Measurements from ENCODE around the gene GOPC. TPM values are rescaled to one million over a fixed set of nuclear protein-coding genes. Genes with fewer than 3 reads are reported as not detected.

Gene GOPC
- total and polyA plus RNA-seq, 3 experiments from 2014 or later, result 15.5 to 22.0 (median 21.2) TPM

DNA sequence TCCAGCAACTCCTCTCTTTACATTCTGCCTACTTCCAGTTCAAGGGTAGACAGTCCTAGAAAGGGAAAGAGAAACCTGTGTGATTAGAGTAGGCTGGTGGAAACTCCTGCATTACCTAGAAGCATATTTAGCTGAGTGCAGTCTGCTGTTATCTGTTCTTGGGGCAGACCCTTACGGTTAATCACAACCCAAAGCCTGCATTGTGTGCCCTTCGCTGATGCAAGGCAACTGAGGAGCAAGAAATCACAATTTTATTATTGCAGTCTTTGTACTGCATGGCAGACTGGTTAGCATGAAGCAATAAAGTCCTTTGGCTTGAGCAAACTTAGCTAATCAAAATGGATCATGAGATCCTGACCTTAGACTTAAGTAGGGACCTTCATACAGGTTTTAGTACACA, 1.5 kb upstream of the GOPC start:
- peaks cover 0 to 15% (median 0%) of the 10 kb centered on the region in 3 donors for H3K36me3 Mint-ChIP-seq
- ChIA-PET POLR2A (interaction anchor here (1.0 kb wide), 1 partner anchor 154 kb away, joined by 6 read pairs; no protein-coding TSS in a partner anchor), CTCF (interaction anchor here (1.2 to 5.0 kb wide), 5 partner anchors 48 to 253 kb away, joined by 4 to 48 read pairs (median 7); no protein-coding TSS in a partner anchor)
- no peak overlapping the region for H3K27ac ChIP-seq (ENCODE audit: low read depth, low read length)
- H3K27me3 Mint-ChIP-seq, result peaks cover 0 to 18% of the 10 kb centered on the region in 2 donors
- H3K4me3 Mint-ChIP-seq, result peak overlapping the region in 2 of 7 donors; percentile 26 to 43
- peaks cover 25% of the 10 kb centered on the region for H3K4me1 ChIP-seq (ENCODE audit: insufficient read depth, low read length)
- no peaks in the 10 kb centered on the region for H3K9me3 ChIP-seq (ENCODE audit: low read length)
- no peak overlapping the region for H3K4me3 ChIP-seq (ENCODE audit: low read length)
- H3K9me3 Mint-ChIP-seq, result no peaks in the 10 kb centered on the region
- DNase-seq, result no peak
- no peak overlapping the region for H3K27ac Mint-ChIP-seq
- H3K4me1 Mint-ChIP-seq, result peaks cover 34 to 42% (median 41%) of the 10 kb centered on the region in 3 donors
- H3K36me3 ChIP-seq (ENCODE audit: insufficient read depth, low read length), result no peaks in the 10 kb centered on the region
- H3K27me3 ChIP-seq (ENCODE audit: insufficient read depth, low read length, poor library complexity, severe bottlenecking), result no peaks in the 10 kb centered on the region

DNA sequence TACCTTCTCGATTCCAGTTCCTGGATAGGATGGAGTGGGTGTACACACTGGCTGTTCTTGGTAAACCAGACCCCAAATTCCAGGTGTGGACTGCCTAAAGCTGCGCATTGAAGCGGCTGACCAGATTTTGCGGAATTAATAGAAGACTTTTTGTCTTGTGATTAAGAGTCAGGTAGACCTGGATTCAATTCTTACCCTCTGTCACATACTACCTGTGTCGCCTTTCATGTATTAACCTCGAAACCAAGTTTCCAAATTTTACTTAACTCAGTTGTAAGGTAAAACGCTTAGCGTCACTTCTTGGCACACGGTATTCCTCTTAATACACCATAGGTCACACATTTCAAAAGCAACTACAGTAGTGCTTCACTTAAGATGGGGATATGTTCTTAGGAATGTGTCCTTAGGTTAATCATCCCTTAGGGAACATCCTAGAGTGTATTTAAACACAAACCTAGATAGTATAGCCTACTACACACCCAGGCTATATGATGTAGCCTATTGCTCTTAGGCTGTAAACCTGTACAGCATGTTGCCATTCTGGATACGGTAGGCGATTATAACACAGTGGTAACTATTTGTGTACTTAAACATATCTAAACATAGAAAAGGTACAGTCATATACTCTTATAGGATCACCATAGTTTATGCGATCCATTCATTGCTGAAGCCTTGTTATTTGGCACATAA, 733 bp upstream of the GOPC start:
- Histone ChIP-seq H3K4me3 (ENCODE audit: low read length) (peak overlapping the region; percentile 88), H3K27ac (ENCODE audit: low read depth, low read length) (peak overlapping the region; percentile 79), H3K27me3 (ENCODE audit: insufficient read depth, low read length, poor library complexity, severe bottlenecking) (no peaks in the 10 kb centered on the region), H3K4me1 (ENCODE audit: insufficient read depth, low read length) (peaks cover 30% of the 10 kb centered on the region), H3K36me3 (ENCODE audit: insufficient read depth, low read length) (no peaks in the 10 kb centered on the region), H3K9me3 (ENCODE audit: low read length) (no peaks in the 10 kb centered on the region)
- ChIA-PET CTCF (interaction anchor here (0.6 to 5.0 kb wide), 7 partner anchors 16 to 159 kb away, joined by 3 to 48 read pairs (median 7); no protein-coding TSS in a partner anchor), POLR2A (interaction anchor here (0.5 to 1.6 kb wide), 9 partner anchors 52 to 1560 kb away, joined by 3 to 10 read pairs (median 4); no protein-coding TSS in a partner anchor)
- Mint-ChIP-seq H3K9me3 (no peaks in the 10 kb centered on the region), H3K27ac (peak overlapping the region; percentile 89 to 99 (median 98)), H3K4me3 (peak overlapping the region; percentile 96 to 100 (median 99)), H3K27me3 (peaks cover 0 to 14% of the 10 kb centered on the region in 2 donors), H3K4me1 (peaks cover 41 to 49% (median 48%) of the 10 kb centered on the region in 3 donors), H3K36me3 (peaks cover 3 to 21% (median 7%) of the 10 kb centered on the region in 3 donors)
- no peak for DNase-seq

DNA sequence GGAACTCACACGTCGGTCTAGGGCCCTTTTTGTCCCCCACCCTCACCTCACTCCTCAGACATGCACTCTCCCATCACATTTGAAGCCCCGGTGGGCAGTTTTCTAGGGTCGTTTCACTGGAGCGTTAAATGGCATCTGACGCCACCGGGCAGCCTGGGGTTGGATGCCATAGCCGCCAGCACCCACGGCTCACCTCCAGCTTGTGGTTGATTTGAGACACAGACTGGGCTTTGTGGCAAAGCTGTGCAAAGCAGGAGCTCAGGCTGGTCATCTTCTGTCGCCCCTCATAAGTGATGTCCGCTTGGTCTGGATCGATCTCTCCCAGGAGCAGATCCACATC, 530 bp downstream of the GOPC start:
- CTCF ChIA-PET, result interaction anchor here (1.0 to 2.1 kb wide), 3 partner anchors 15 to 152 kb away, joined by 3 to 9 read pairs (median 8); no protein-coding TSS in a partner anchor
- peaks cover 30% of the 10 kb centered on the region for H3K4me1 ChIP-seq (ENCODE audit: insufficient read depth, low read length)
- no peak for DNase-seq

DNA sequence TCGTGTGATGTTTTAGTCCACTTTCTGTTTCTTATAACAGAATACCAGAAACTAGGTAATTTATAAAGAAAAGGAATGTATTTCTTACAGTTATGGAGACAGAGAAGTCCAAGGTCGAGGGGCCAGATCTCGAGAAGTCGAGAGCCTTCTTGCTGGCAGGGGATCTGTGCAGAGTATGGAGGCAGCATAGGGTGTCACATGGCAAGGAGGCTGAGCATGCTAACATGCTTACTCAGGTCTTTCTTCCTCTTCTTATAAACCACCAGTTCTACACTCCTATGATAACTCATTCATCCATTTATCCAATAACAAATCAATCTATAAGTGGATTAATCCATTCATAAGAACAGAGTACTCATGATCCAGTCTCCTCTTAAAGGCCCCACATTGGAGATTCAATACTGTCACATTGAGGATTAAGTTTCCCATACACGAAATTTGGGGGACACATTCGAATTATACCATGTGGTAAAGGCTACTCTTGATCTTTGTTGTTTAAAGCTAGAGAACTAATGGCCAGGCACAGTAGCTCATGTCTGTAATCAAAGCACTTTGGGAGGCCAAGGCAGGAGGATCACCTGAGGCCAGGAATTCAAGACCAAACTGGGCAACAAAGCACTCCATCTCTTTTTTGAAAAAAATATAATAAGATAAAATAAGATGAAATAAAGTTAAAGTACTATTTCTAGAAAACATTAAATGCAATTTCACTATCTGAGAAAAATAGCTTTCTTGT, 2.1 kb downstream of the GOPC start:
- CTCF ChIA-PET, result no interaction called here
- POLR2A ChIA-PET, result no interaction called here
- peaks cover 30% of the 10 kb centered on the region for H3K4me1 ChIP-seq (ENCODE audit: insufficient read depth, low read length)

More for the DNA sequence above, 530 bp downstream of the GOPC start:
- H3K27ac ChIP-seq (ENCODE audit: low read depth, low read length), result peak overlapping the region; percentile 79
- peaks cover 0 to 6% of the 10 kb centered on the region in 2 donors for H3K27me3 Mint-ChIP-seq
- H3K4me1 Mint-ChIP-seq, result peaks cover 45 to 55% (median 53%) of the 10 kb centered on the region in 3 donors
- H3K9me3 Mint-ChIP-seq, result no peaks in the 10 kb centered on the region
- H3K4me3 Mint-ChIP-seq, result peak overlapping the region; percentile 96 to 100 (median 99)
- H3K4me3 ChIP-seq (ENCODE audit: low read length), result peak overlapping the region; percentile 92
- H3K27me3 ChIP-seq (ENCODE audit: insufficient read depth, low read length, poor library complexity, severe bottlenecking), result no peaks in the 10 kb centered on the region
- H3K36me3 Mint-ChIP-seq, result peaks cover 9 to 32% (median 12%) of the 10 kb centered on the region in 3 donors
- POLR2A ChIA-PET, result interaction anchor here (0.6 to 1.6 kb wide), 5 partner anchors 51 to 1741 kb away, joined by 3 to 5 read pairs (median 3); no protein-coding TSS in a partner anchor
- H3K9me3 ChIP-seq (ENCODE audit: low read length), result no peaks in the 10 kb centered on the region
- peak overlapping the region in 7 of 8 donors; percentile 89 to 99 (median 97) for H3K27ac Mint-ChIP-seq
- no peaks in the 10 kb centered on the region for H3K36me3 ChIP-seq (ENCODE audit: insufficient read depth, low read length)

DNA sequence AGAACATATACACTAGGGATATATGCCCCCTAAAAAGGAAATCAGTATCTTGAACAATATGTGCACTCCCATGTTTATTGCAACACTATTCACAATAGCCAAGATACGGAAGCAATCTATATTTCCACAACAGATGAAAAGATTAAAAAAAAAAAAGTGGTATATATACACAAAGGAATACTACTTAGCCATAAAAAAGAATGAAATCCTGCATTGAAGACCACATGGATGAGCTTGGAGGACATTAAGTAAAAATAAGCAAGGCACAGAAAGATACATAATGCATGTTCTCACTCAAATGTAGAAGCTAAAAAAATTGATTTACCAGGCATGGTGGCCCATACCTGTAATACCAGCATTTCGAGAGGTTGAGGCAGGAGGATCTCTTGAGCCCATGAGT, 4.6 kb downstream of the GOPC start:
- CTCF ChIA-PET, result interaction anchor here (1.2 kb wide), 1 partner anchor 14 kb away, joined by 3 read pairs; no protein-coding TSS in a partner anchor
- POLR2A ChIA-PET, result interaction anchor here (0.6 kb wide), 1 partner anchor 1029 kb away, joined by 9 read pairs; no protein-coding TSS in a partner anchor
- H3K36me3 Mint-ChIP-seq, result peaks cover 9 to 41% (median 18%) of the 10 kb centered on the region in 3 donors

More for the DNA sequence above, 2.1 kb downstream of the GOPC start:
- Histone ChIP-seq H3K4me3 (ENCODE audit: low read length) (no peak overlapping the region), H3K27me3 (ENCODE audit: insufficient read depth, low read length, poor library complexity, severe bottlenecking) (no peaks in the 10 kb centered on the region), H3K27ac (ENCODE audit: low read depth, low read length) (no peak overlapping the region), H3K9me3 (ENCODE audit: low read length) (no peaks in the 10 kb centered on the region), H3K36me3 (ENCODE audit: insufficient read depth, low read length) (no peaks in the 10 kb centered on the region)
- Mint-ChIP-seq H3K4me3 (peak overlapping the region; percentile 63 to 100 (median 97)), H3K4me1 (peaks cover 50 to 53% (median 51%) of the 10 kb centered on the region in 3 donors), H3K27me3 (no peaks in the 10 kb centered on the region), H3K9me3 (no peaks in the 10 kb centered on the region), H3K36me3 (peaks cover 9 to 41% (median 18%) of the 10 kb centered on the region in 3 donors), H3K27ac (peak overlapping the region in 5 of 8 donors; percentile 3 to 74 (median 54))
- no peak for DNase-seq

DNA sequence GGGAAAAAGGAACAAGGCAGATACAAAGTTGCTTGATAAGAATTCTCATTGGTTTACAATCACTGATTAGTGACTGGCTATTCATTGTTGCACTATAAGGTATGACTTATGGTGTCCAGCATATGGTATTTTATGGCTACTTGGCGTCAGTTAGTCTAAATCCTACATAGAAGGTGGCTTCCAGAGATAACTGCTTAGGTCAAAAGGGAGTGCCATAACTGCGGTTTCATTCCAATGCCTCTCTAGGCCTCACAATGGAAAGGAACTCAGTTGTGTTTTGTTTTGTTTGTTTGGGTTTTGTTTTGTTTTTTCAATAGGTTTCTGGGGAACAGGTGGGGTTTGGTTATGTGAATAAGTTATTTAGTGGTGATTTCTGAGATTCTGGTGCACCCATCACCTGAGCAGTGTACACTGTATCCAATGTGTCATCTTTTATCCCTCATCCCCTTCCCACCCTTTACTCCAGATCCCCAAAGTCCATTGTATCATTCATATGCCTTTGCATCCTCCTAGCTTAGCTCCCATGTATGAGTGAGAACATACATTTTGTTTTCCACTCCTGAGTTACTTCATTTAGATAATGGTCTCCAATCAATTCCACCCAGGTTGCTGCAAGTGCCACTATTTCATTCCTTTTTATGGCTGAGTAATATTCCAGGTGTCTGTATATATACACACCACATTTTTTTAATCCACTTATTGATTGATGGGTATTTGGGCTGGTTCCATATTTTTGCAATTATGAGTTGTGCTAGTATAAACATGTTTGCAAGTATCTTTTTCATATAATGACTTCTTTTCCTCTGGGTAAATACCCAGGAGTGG, 7.0 kb downstream of the GOPC start:
- no peak for DNase-seq
- Histone ChIP-seq H3K4me3 (ENCODE audit: low read length) (no peak overlapping the region), H3K36me3 (ENCODE audit: insufficient read depth, low read length) (no peaks in the 10 kb centered on the region), H3K4me1 (ENCODE audit: insufficient read depth, low read length) (peaks cover 21% of the 10 kb centered on the region), H3K9me3 (ENCODE audit: low read length) (no peaks in the 10 kb centered on the region), H3K27ac (ENCODE audit: low read depth, low read length) (no peak overlapping the region), H3K27me3 (ENCODE audit: insufficient read depth, low read length, poor library complexity, severe bottlenecking) (no peaks in the 10 kb centered on the region)
- Mint-ChIP-seq H3K4me1 (peaks cover 33 to 41% (median 35%) of the 10 kb centered on the region in 3 donors), H3K27me3 (no peaks in the 10 kb centered on the region), H3K36me3 (peaks cover 9 to 36% (median 18%) of the 10 kb centered on the region in 3 donors), H3K27ac (no peak overlapping the region), H3K9me3 (no peaks in the 10 kb centered on the region), H3K4me3 (no peak overlapping the region)
- ChIA-PET POLR2A (no interaction called here), CTCF (interaction anchor here (1.0 kb wide), 1 partner anchor 11 kb away, joined by 3 read pairs; no protein-coding TSS in a partner anchor)

More for the DNA sequence above, 4.6 kb downstream of the GOPC start:
- Histone ChIP-seq H3K9me3 (ENCODE audit: low read length) (no peaks in the 10 kb centered on the region), H3K4me3 (ENCODE audit: low read length) (no peak overlapping the region), H3K36me3 (ENCODE audit: insufficient read depth, low read length) (no peaks in the 10 kb centered on the region), H3K27ac (ENCODE audit: low read depth, low read length) (no peak overlapping the region), H3K27me3 (ENCODE audit: insufficient read depth, low read length, poor library complexity, severe bottlenecking) (no peaks in the 10 kb centered on the region), H3K4me1 (ENCODE audit: insufficient read depth, low read length) (peaks cover 28% of the 10 kb centered on the region)
- Mint-ChIP-seq H3K27ac (peak overlapping the region in 1 of 8 donors; percentile 16), H3K4me1 (peaks cover 44 to 47% (median 44%) of the 10 kb centered on the region in 3 donors), H3K27me3 (no peaks in the 10 kb centered on the region), H3K4me3 (peak overlapping the region in 1 of 7 donors; percentile 25), H3K9me3 (no peaks in the 10 kb centered on the region)
- DNase-seq, result no peak

DNA sequence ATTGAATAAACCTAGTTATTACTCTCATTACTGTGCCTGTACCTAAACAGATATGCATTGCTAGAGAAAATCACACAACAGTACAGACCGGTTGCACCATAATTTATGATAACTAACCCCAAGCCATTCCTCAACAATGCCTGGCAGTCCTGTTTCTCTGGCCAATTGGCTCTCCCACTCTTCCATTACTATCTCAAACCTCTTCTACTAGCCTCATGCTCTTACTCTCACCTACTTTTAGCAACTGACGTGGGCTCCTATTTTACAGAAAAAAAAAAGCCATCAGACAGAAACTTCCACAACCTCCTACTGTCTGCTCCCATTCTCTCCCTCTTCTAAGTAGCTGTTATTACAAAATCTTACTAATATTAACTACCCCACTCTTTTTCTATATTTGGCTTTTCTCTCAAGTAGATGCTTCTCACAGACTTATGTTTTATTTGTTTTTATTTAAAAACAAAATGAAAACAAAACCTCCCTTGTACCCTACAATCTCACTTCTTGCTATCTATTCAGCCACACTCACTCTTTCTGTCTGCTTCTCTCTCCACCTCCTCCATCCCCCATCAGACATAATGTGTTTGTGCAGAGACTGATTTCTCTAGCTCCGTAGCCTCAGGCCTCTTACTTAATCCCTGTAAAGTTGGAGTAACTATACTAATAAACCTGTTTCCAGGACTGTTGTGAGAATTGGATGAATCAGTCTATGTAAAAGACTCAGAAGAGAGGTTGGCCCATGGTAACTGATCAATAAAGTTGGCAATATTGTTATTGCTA, 9.1 kb downstream of the GOPC start:
- POLR2A ChIA-PET, result no interaction called here

More for the DNA sequence above, 9.1 kb downstream of the GOPC start:
- no peak overlapping the region for H3K4me3 ChIP-seq (ENCODE audit: low read length)
- peaks cover 4% of the 10 kb centered on the region for H3K4me1 ChIP-seq (ENCODE audit: insufficient read depth, low read length)
- DNase-seq, result no peak
- H3K9me3 ChIP-seq (ENCODE audit: low read length), result no peaks in the 10 kb centered on the region
- no peaks in the 10 kb centered on the region for H3K36me3 ChIP-seq (ENCODE audit: insufficient read depth, low read length)
- Mint-ChIP-seq H3K27ac (no peak overlapping the region), H3K27me3 (no peaks in the 10 kb centered on the region), H3K4me3 (no peak overlapping the region), H3K36me3 (peaks cover 5 to 38% (median 21%) of the 10 kb centered on the region in 3 donors), H3K4me1 (peaks cover 21 to 29% (median 24%) of the 10 kb centered on the region in 3 donors), H3K9me3 (no peaks in the 10 kb centered on the region)
- CTCF ChIA-PET, result no interaction called here
- no peaks in the 10 kb centered on the region for H3K27me3 ChIP-seq (ENCODE audit: insufficient read depth, low read length, poor library complexity, severe bottlenecking)
- H3K27ac ChIP-seq (ENCODE audit: low read depth, low read length), result no peak overlapping the region

Measured in CD8-positive, alpha-beta memory T cell (primary cell).